K562 (cell line): ENCODE measurements around the gene DOCK1. TPM values are rescaled to one million over a fixed set of nuclear protein-coding genes. Genes with fewer than 3 reads are reported as not detected.

Source experiments
- ATAC-seq: fragments of 200-7000 bp; cut with Tn5 transposase; 3 replicates; pipeline ENCODE4 v1.9.1; 2020; ENCODE audit warnings: moderate library complexity
- BruUV-seq: library from RNA; stranded (reverse); fragments of 400-500 nt; replicated peaks from 2 replicates; lab custom pipeline; 2021; lab: Mats Ljungman, UMichigan
- CTCF ChIA-PET: fragments of 300-600 bp; formaldehyde crosslinking; extraction: SDS; loops from one replicate; lab custom pipeline; 2021; ENCODE audit warnings: low intra/inter-chr PET ratio; lab: Yijun Ruan, JAX
- POLR2A ChIA-PET: fragments of 300-600, 350-650 bp; sonication (Branson Sonifier 250); formaldehyde crosslinking; extraction: SDS; loops from one replicate; lab custom pipeline; 2021; ENCODE audit warnings: antibody characterized with exemption, inconsistent platforms; lab: Yijun Ruan, JAX
- DNase-seq, 4 experiments: peaks; one replicate each; pipeline versions ENCODE4 v3.0.0 to v3.0.0-alpha.2; 2011 to 2018; ENCODE audit warnings: low spot score in 3 of 4, mixed read lengths in 3 of 4; ENCODE audit errors: extremely low read depth in 1 of 4
- FAIRE-seq: peaks from 2 replicates; lab custom pipeline; 2011; peaks lifted over from hg19 to GRCh38; lab: Jason Lieb, UNC
- H2AFZ ChIP-seq: 2 replicates; pipeline ENCODE4 v1.6.0; 2011; ENCODE audit warnings: low read depth, low read length, control low read depth, inconsistent platforms
- H3K27ac ChIP-seq: fragments of 200-600 bp; 3 replicates; pipeline ENCODE4 v1.8.0; 2011; ENCODE audit warnings: low read depth, mild to moderate bottlenecking, control low read depth, inconsistent platforms, low read length, moderate library complexity, mixed read lengths; ENCODE audit errors: extremely low read depth
- H3K27me3 ChIP-seq, 2 experiments: fragments of 300-600 bp in 1 of 2; 2 replicates in 1 of 2; 3 replicates in 1 of 2; pipeline versions ENCODE4 v1.6.0 to v1.8.0; 2011; ENCODE audit warnings: inconsistent platforms in 2 of 2, low read length in 2 of 2, mild to moderate bottlenecking in 1 of 2, mixed read lengths in 1 of 2, moderate library complexity in 1 of 2; ENCODE audit not compliant: control insufficient read depth in 2 of 2, insufficient read depth in 2 of 2
- H3K36me3 ChIP-seq: fragments of 300-600 bp; 3 replicates; pipeline ENCODE4 v1.8.0; 2011; ENCODE audit warnings: mild to moderate bottlenecking, low read length, inconsistent platforms; ENCODE audit not compliant: control insufficient read depth, insufficient read depth
- H3K4me1 ChIP-seq, 2 experiments: fragments of 200-600 bp in 1 of 2; replicated peaks in 1 of 2; 2 replicates in 1 of 2; 3 replicates in 1 of 2; pipeline versions ENCODE4 v1.5.1 to v1.8.0; 2011; ENCODE audit warnings: inconsistent platforms in 2 of 2, low read length in 2 of 2, mild to moderate bottlenecking in 1 of 2, mixed read lengths in 1 of 2, moderate library complexity in 1 of 2; ENCODE audit not compliant: control insufficient read depth in 2 of 2, insufficient read depth in 2 of 2
- H3K4me2 ChIP-seq: 2 replicates; pipeline ENCODE4 v1.6.1; 2011; ENCODE audit warnings: low read length, control low read depth, inconsistent platforms, mixed read lengths; ENCODE audit not compliant: insufficient read depth
- H3K4me3 ChIP-seq: fragments of 200-600 bp; sonication (generic), shearing (Covaris generic); 2 replicates; pipeline ENCODE4 v1.5.1; 2016; ENCODE audit warnings: control low read depth, inconsistent platforms
- H3K79me2 ChIP-seq: fragments of 200-600 bp; 3 replicates; pipeline ENCODE4 v1.8.0; 2011; ENCODE audit warnings: low read length, inconsistent platforms; ENCODE audit not compliant: control insufficient read depth, insufficient read depth
- H3K9ac ChIP-seq, 2 experiments: 2 replicates each; pipeline versions ENCODE4 v1.6.0 to v1.6.1; 2011; ENCODE audit warnings: low read depth in 2 of 2, low read length in 2 of 2, control low read depth in 1 of 2, inconsistent platforms in 1 of 2, mild to moderate bottlenecking in 1 of 2, mixed read lengths in 1 of 2; ENCODE audit not compliant: insufficient read depth in 1 of 2
- H3K9me1 ChIP-seq: one replicate; pipeline ENCODE4 v1.6.0; 2011; ENCODE audit warnings: inconsistent platforms, mild to moderate bottlenecking, low read length, moderate library complexity; ENCODE audit not compliant: control insufficient read depth, insufficient read depth
- H3K9me3 ChIP-seq: replicated peaks from 2 replicates; pipeline ENCODE4 v1.5.1; 2011; ENCODE audit warnings: low read depth, low read length, inconsistent platforms; ENCODE audit not compliant: control insufficient read depth, insufficient read depth
- H4K20me1 ChIP-seq: replicated peaks from 2 replicates; pipeline ENCODE4 v1.6.1; 2011; ENCODE audit warnings: low read length, inconsistent platforms, mixed read lengths; ENCODE audit not compliant: control insufficient read depth, insufficient read depth
- EHMT2 ChIP-seq: fragments of 450-650 bp; IDR thresholded peaks from 2 replicates; pipeline ENCODE4 v1.6.1; 2018; ENCODE audit warnings: antibody characterized with exemption
- ETV1 ChIP-seq: fragments of 450-650 bp; conservative IDR thresholded peaks from 2 replicates; pipeline ENCODE4 v1.6.1; 2016; ENCODE audit warnings: missing genetic modification characterization, control low read depth, low read depth, missing compliant biosample characterization
- HOMEZ ChIP-seq: fragments of 250-450 bp; sonication (Bioruptor Pico); IDR thresholded peaks from 2 replicates; pipeline ENCODE4 v1.4.0; 2020; ENCODE audit warnings: mild to moderate bottlenecking, moderate library complexity
- IRF9 ChIP-seq: fragments of 450-650 bp; IDR thresholded peaks from 2 replicates; pipeline ENCODE4 v1.6.1; 2016; ENCODE audit warnings: missing biosample characterization, missing genetic modification characterization
- MEF2A ChIP-seq: IDR thresholded peaks from 2 replicates; pipeline ENCODE4 v1.6.1; 2011; ENCODE audit warnings: low read depth, mild to moderate bottlenecking, low read length, moderate library complexity; ENCODE audit not compliant: control insufficient read depth
- MNT ChIP-seq, 2 experiments: fragments of 450-650 bp; conservative IDR thresholded peaks; 2 replicates each; pipeline ENCODE4 v1.6.1; 2017; ENCODE audit warnings: mild to moderate bottlenecking in 2 of 2, moderate library complexity in 2 of 2
- MTA3 ChIP-seq: fragments of 450-650 bp; formaldehyde crosslinking; IDR thresholded peaks from 2 replicates; pipeline ENCODE4 v1.6.1; 2017; ENCODE audit warnings: mild to moderate bottlenecking, borderline replicate concordance
- RBFOX2 ChIP-seq: fragments of 200-400 bp; formaldehyde crosslinking; IDR thresholded peaks from 2 replicates; pipeline ENCODE4 v1.6.1; 2017; ENCODE audit warnings: low read depth, mild to moderate bottlenecking, low read length, moderate library complexity
- TCF7L2 ChIP-seq: fragments of 150-350 bp; IDR thresholded peaks from 2 replicates; pipeline ENCODE4 v1.6.1; 2016; ENCODE audit warnings: low read depth, mild to moderate bottlenecking, low read length, moderate library complexity
- TEAD2 ChIP-seq: fragments of 450-650 bp; IDR thresholded peaks from 2 replicates; pipeline ENCODE4 v1.6.1; 2016; ENCODE audit warnings: missing genetic modification characterization, control low read depth, missing compliant biosample characterization
- TRIM24 ChIP-seq, 2 experiments: fragments of 450-650 bp; IDR thresholded peaks; 2 replicates each; pipeline ENCODE4 v1.6.1; 2016
- TSHZ1 ChIP-seq: fragments of 250-450 bp; sonication (Bioruptor Pico); IDR thresholded peaks from 2 replicates; pipeline ENCODE4 v1.4.0; 2020; ENCODE audit warnings: mild to moderate bottlenecking, moderate library complexity
- U2AF2 ChIP-seq: fragments of 200-400 bp; formaldehyde crosslinking; optimal IDR thresholded peaks from 2 replicates; pipeline ENCODE3; 2017; ENCODE audit warnings: low read depth, mild to moderate bottlenecking, low read length
- ZNF143 ChIP-seq: sonication (generic); formaldehyde crosslinking; IDR thresholded peaks from 2 replicates; pipeline ENCODE4 v1.9.0; 2022; ENCODE audit warnings: mild to moderate bottlenecking, missing genetic modification reagents
- WGBS: fragments of 100-300 bp; shearing (Covaris generic); methylation state at CpG from one replicate; pipeline ENCODE4 v1.1.6; 2016; ENCODE audit warnings: low coverage, mixed read lengths; ENCODE audit not compliant: insufficient coverage; ENCODE audit errors: missing lambda C conversion rate; 5-methylcytosine and 5-hydroxymethylcytosine counted together
- in situ Hi-C: fragments of 300-500 bp; cut with MboI; formaldehyde crosslinking; loops from 4 replicates; pipeline ENCODE4 v1.15.0; 2018; ENCODE audit warnings: inconsistent platforms, mixed read lengths
- intact Hi-C: fragments of 100-400 bp; cut with micrococcal nuclease; formaldehyde crosslinking; loops from 2 replicates; pipeline ENCODE4 v1.14.2; 2022
- polyA plus RNA-seq, 8 experiments: library from polyadenylated mRNA; depleted of rRNA in 4 of 8; stranded (reverse) in 5 of 8; unstranded in 3 of 8; fragments of >200 nt; fragmentation: Nextera tagmentation in 2 of 8; fragmentation: Illumina TruSeq in 1 of 8; extraction: Ambion mirVana in 2 of 8; extraction: Trizol in 1 of 8; gene quantifications; 2 replicates each; pipeline versions ENCODE4 v1.2.1 to v1.2.3, GENCODE V29; 2011 to 2014; ENCODE audit warnings: inconsistent platforms in 1 of 8, missing spikeins in 1 of 8
- total RNA-seq, 7 experiments: library from RNA; depleted of rRNA in 6 of 7; stranded (reverse); fragments of >200 nt in 6 of 7; fragmentation: Illumina TruSeq in 2 of 7; extraction: Trizol in 2 of 7; gene quantifications; 2 replicates each; pipeline versions ENCODE4 v1.2.1 to v1.2.3, GENCODE V29; 2011 to 2021; ENCODE audit warnings: low replicate concordance in 1 of 7

Gene DOCK1
- total and polyA plus RNA-seq, 9 of the 15 experiments (the other 6 are each of a cell fraction or from before 2014, with no cell fraction given): 0.31 TPM; not detected in 8

GRCh38 chr10:127088908-127089307, 183.7 kb downstream of the DOCK1 start:
- BruUV-seq: no TSS peak
- Histone ChIP-seq H2AFZ (no peak overlapping the region), H3K9me3 (no peaks in the 10 kb centered on the region), H3K36me3 (no peaks in the 10 kb centered on the region), H3K4me3 (no peak overlapping the region), H3K27me3 (no peaks in the 10 kb centered on the region), H4K20me1 (no peaks in the 10 kb centered on the region), H3K79me2 (no peaks in the 10 kb centered on the region), H3K9ac (no peak overlapping the region), H3K9me1 (no peaks in the 10 kb centered on the region), H3K4me1 (no peaks in the 10 kb centered on the region), H3K4me2 (no peak overlapping the region), H3K27ac (no peak overlapping the region)
- TF ChIP-seq RBFOX2: no peak
- no peak for TF ChIP-seq U2AF2
- no peak for TF ChIP-seq TSHZ1 (CRISPR knock-in tag)
- TF ChIP-seq TRIM24 (IDR thresholded peaks at IDR 0.05): no peak
- TF ChIP-seq HOMEZ: no peak
- TF ChIP-seq ZNF143: no peak
- no peak for TF ChIP-seq TEAD2 (tag)
- no peak for TF ChIP-seq TCF7L2
- no peak for TF ChIP-seq EHMT2
- no peak for TF ChIP-seq IRF9
- TF ChIP-seq ETV1 (tag): no peak
- TF ChIP-seq MTA3: no peak
- TF ChIP-seq MNT (conservative IDR thresholded peaks at IDR 0.05): no peak
- no peak for TF ChIP-seq MEF2A
- FAIRE-seq (no peak), ATAC-seq (no peak), DNase-seq (no peak)
- in situ Hi-C loops: no loop called here
- 5% methylated on average over 8 of the region's 10 CpGs for WGBS
- POLR2A ChIA-PET: no interaction called here
- CTCF ChIA-PET: no interaction called here
- intact Hi-C loops: no loop called here
